K562 (cell line): ENCODE measurements around the gene EMP2. TPM values are rescaled to one million over a fixed set of nuclear protein-coding genes. Genes with fewer than 3 reads are reported as not detected.
"Not testable (repeated sequence)": the region's sequence is repeated elsewhere in the genome, so short reads cannot be mapped to it uniquely, and the experiment has no call there.

Source experiments
- ATAC-seq: fragments of 200-7000 bp; cut with Tn5 transposase; 3 replicates; pipeline ENCODE4 v1.9.1; 2020; ENCODE audit warnings: moderate library complexity
- BruUV-seq: library from RNA; stranded (reverse); fragments of 400-500 nt; replicated peaks from 2 replicates; lab custom pipeline; 2021; lab: Mats Ljungman, UMichigan
- CTCF ChIA-PET: fragments of 300-600 bp; formaldehyde crosslinking; extraction: SDS; loops from one replicate; lab custom pipeline; 2021; ENCODE audit warnings: low intra/inter-chr PET ratio; lab: Yijun Ruan, JAX
- POLR2A ChIA-PET: fragments of 300-600, 350-650 bp; sonication (Branson Sonifier 250); formaldehyde crosslinking; extraction: SDS; loops from one replicate; lab custom pipeline; 2021; ENCODE audit warnings: antibody characterized with exemption, inconsistent platforms; lab: Yijun Ruan, JAX
- DNase-seq, 4 experiments: peaks; one replicate each; pipeline versions ENCODE4 v3.0.0 to v3.0.0-alpha.2; 2011 to 2018; ENCODE audit warnings: low spot score in 3 of 4, mixed read lengths in 3 of 4; ENCODE audit errors: extremely low read depth in 1 of 4
- FAIRE-seq: peaks from 2 replicates; lab custom pipeline; 2011; peaks lifted over from hg19 to GRCh38; lab: Jason Lieb, UNC
- H2AFZ ChIP-seq: 2 replicates; pipeline ENCODE4 v1.6.0; 2011; ENCODE audit warnings: low read depth, low read length, control low read depth, inconsistent platforms
- H3K27ac ChIP-seq: fragments of 200-600 bp; 3 replicates; pipeline ENCODE4 v1.8.0; 2011; ENCODE audit warnings: low read depth, mild to moderate bottlenecking, control low read depth, inconsistent platforms, low read length, moderate library complexity, mixed read lengths; ENCODE audit errors: extremely low read depth
- H3K27me3 ChIP-seq, 2 experiments: fragments of 300-600 bp in 1 of 2; 2 replicates in 1 of 2; 3 replicates in 1 of 2; pipeline versions ENCODE4 v1.6.0 to v1.8.0; 2011; ENCODE audit warnings: inconsistent platforms in 2 of 2, low read length in 2 of 2, mild to moderate bottlenecking in 1 of 2, mixed read lengths in 1 of 2, moderate library complexity in 1 of 2; ENCODE audit not compliant: control insufficient read depth in 2 of 2, insufficient read depth in 2 of 2
- H3K36me3 ChIP-seq: fragments of 300-600 bp; 3 replicates; pipeline ENCODE4 v1.8.0; 2011; ENCODE audit warnings: mild to moderate bottlenecking, low read length, inconsistent platforms; ENCODE audit not compliant: control insufficient read depth, insufficient read depth
- H3K4me1 ChIP-seq, 2 experiments: fragments of 200-600 bp in 1 of 2; replicated peaks in 1 of 2; 2 replicates in 1 of 2; 3 replicates in 1 of 2; pipeline versions ENCODE4 v1.5.1 to v1.8.0; 2011; ENCODE audit warnings: inconsistent platforms in 2 of 2, low read length in 2 of 2, mild to moderate bottlenecking in 1 of 2, mixed read lengths in 1 of 2, moderate library complexity in 1 of 2; ENCODE audit not compliant: control insufficient read depth in 2 of 2, insufficient read depth in 2 of 2
- H3K4me2 ChIP-seq: 2 replicates; pipeline ENCODE4 v1.6.1; 2011; ENCODE audit warnings: low read length, control low read depth, inconsistent platforms, mixed read lengths; ENCODE audit not compliant: insufficient read depth
- H3K4me3 ChIP-seq: fragments of 200-600 bp; sonication (generic), shearing (Covaris generic); 2 replicates; pipeline ENCODE4 v1.5.1; 2016; ENCODE audit warnings: control low read depth, inconsistent platforms
- H3K79me2 ChIP-seq: fragments of 200-600 bp; 3 replicates; pipeline ENCODE4 v1.8.0; 2011; ENCODE audit warnings: low read length, inconsistent platforms; ENCODE audit not compliant: control insufficient read depth, insufficient read depth
- H3K9ac ChIP-seq, 2 experiments: 2 replicates each; pipeline versions ENCODE4 v1.6.0 to v1.6.1; 2011; ENCODE audit warnings: low read depth in 2 of 2, low read length in 2 of 2, control low read depth in 1 of 2, inconsistent platforms in 1 of 2, mild to moderate bottlenecking in 1 of 2, mixed read lengths in 1 of 2; ENCODE audit not compliant: insufficient read depth in 1 of 2
- H3K9me1 ChIP-seq: one replicate; pipeline ENCODE4 v1.6.0; 2011; ENCODE audit warnings: inconsistent platforms, mild to moderate bottlenecking, low read length, moderate library complexity; ENCODE audit not compliant: control insufficient read depth, insufficient read depth
- H3K9me3 ChIP-seq: replicated peaks from 2 replicates; pipeline ENCODE4 v1.5.1; 2011; ENCODE audit warnings: low read depth, low read length, inconsistent platforms; ENCODE audit not compliant: control insufficient read depth, insufficient read depth
- H4K20me1 ChIP-seq: replicated peaks from 2 replicates; pipeline ENCODE4 v1.6.1; 2011; ENCODE audit warnings: low read length, inconsistent platforms, mixed read lengths; ENCODE audit not compliant: control insufficient read depth, insufficient read depth
- EWSR1 ChIP-seq: fragments of 450-650 bp; IDR thresholded peaks from 2 replicates; pipeline ENCODE4 v1.6.1; 2018; ENCODE audit warnings: borderline replicate concordance, mild to moderate bottlenecking, low read depth, moderate library complexity; ENCODE audit not compliant: partially characterized antibody
- FOXA1 ChIP-seq: fragments of 450-650 bp; IDR thresholded peaks from 2 replicates; pipeline ENCODE4 v1.6.1; 2016; ENCODE audit warnings: mild to moderate bottlenecking, borderline replicate concordance
- HLTF ChIP-seq: fragments of 450-650 bp; IDR thresholded peaks from 2 replicates; pipeline ENCODE4 v1.6.1; 2016
- IRF1 ChIP-seq: sonication (generic); formaldehyde crosslinking; IDR thresholded peaks from 2 replicates; pipeline ENCODE4 v1.8.0; 2022; ENCODE audit warnings: missing genetic modification reagents, mild to moderate bottlenecking, borderline replicate concordance
- NCOR1 ChIP-seq: fragments of 450-650 bp; IDR thresholded peaks from 2 replicates; pipeline ENCODE4 v1.6.1; 2016; ENCODE audit warnings: mild to moderate bottlenecking, moderate library complexity
- ZBED1 ChIP-seq: IDR thresholded peaks from 2 replicates; pipeline ENCODE4 v1.6.1; 2014
- WGBS: fragments of 100-300 bp; shearing (Covaris generic); methylation state at CpG from one replicate; pipeline ENCODE4 v1.1.6; 2016; ENCODE audit warnings: low coverage, mixed read lengths; ENCODE audit not compliant: insufficient coverage; ENCODE audit errors: missing lambda C conversion rate; 5-methylcytosine and 5-hydroxymethylcytosine counted together
- in situ Hi-C: fragments of 300-500 bp; cut with MboI; formaldehyde crosslinking; loops from 4 replicates; pipeline ENCODE4 v1.15.0; 2018; ENCODE audit warnings: inconsistent platforms, mixed read lengths
- intact Hi-C: fragments of 100-400 bp; cut with micrococcal nuclease; formaldehyde crosslinking; loops from 2 replicates; pipeline ENCODE4 v1.14.2; 2022
- polyA plus RNA-seq, 8 experiments: library from polyadenylated mRNA; depleted of rRNA in 4 of 8; stranded (reverse) in 5 of 8; unstranded in 3 of 8; fragments of >200 nt; fragmentation: Nextera tagmentation in 2 of 8; fragmentation: Illumina TruSeq in 1 of 8; extraction: Ambion mirVana in 2 of 8; extraction: Trizol in 1 of 8; gene quantifications; 2 replicates each; pipeline versions ENCODE4 v1.2.1 to v1.2.3, GENCODE V29; 2011 to 2014; ENCODE audit warnings: inconsistent platforms in 1 of 8, missing spikeins in 1 of 8
- total RNA-seq, 7 experiments: library from RNA; depleted of rRNA in 6 of 7; stranded (reverse); fragments of >200 nt in 6 of 7; fragmentation: Illumina TruSeq in 2 of 7; extraction: Trizol in 2 of 7; gene quantifications; 2 replicates each; pipeline versions ENCODE4 v1.2.1 to v1.2.3, GENCODE V29; 2011 to 2021; ENCODE audit warnings: low replicate concordance in 1 of 7

The EMP2 gene
- total and polyA plus RNA-seq, 9 of the 15 experiments (the other 6 are each of a cell fraction or from before 2014, with no cell fraction given), result 0.73 to 6.2 (median 3.1) TPM

GRCh38 chr16:10536328-10536727 lies 44.1 kb downstream of the EMP2 start:
- H3K27ac ChIP-seq, intact Hi-C loops, BruUV-seq, DNase-seq, H4K20me1 ChIP-seq, H3K4me2 ChIP-seq, H2AFZ ChIP-seq, in situ Hi-C loops, FAIRE-seq, H3K4me3 ChIP-seq, H3K36me3 ChIP-seq, ATAC-seq, CTCF ChIA-PET, POLR2A ChIA-PET, H3K9me3 ChIP-seq, H3K9me1 ChIP-seq, H3K79me2 ChIP-seq, H3K9ac ChIP-seq, H3K4me1 ChIP-seq: not testable (repeated sequence)
- 2% methylated on average over 4 of the region's 6 CpGs for WGBS
- H3K27me3 ChIP-seq, result peaks cover 5 to 40% of the 10 kb centered on the region in 2 experiments; a peak in 4 of 5 replicates

- no peaks in the 10 kb centered on the region for H3K79me2 ChIP-seq
- H3K9me1 ChIP-seq, result no peaks in the 10 kb centered on the region
- ATAC-seq, result no peak
- no peak overlapping the region for H3K27ac ChIP-seq
- intact Hi-C loops, result no loop called here
- H3K9ac ChIP-seq, result no peak overlapping the region
- H3K4me1 ChIP-seq, result no peaks in the 10 kb centered on the region
- 22% methylated on average over 9 of the region's 10 CpGs for WGBS
- in situ Hi-C loops, result no loop called here
- DNase-seq, result no peak
- no peaks in the 10 kb centered on the region for H3K9me3 ChIP-seq
- FAIRE-seq, result no peak
- no peaks in the 10 kb centered on the region for H3K36me3 ChIP-seq
- no TSS peak for BruUV-seq
- H3K4me3 ChIP-seq, result no peak overlapping the region
- no peak overlapping the region for H2AFZ ChIP-seq
- ChIA-PET POLR2A (no interaction called here), CTCF (no interaction called here)
- 0 out of 2 replicates have a peak, but pooled peaks cover 5% of the 10 kb centered on the region for H4K20me1 ChIP-seq
- TF ChIP-seq EWSR1 (no peak), IRF1 (CRISPR knock-in tag) (no peak), FOXA1 (no peak), NCOR1 (no peak), ZBED1 (no peak), HLTF (no peak)
- H3K4me2 ChIP-seq, result no peak overlapping the region
- H3K27me3 ChIP-seq, result peaks cover 9 to 42% of the 10 kb centered on the region in 2 experiments; a peak in 4 of 5 replicates
Observed at GRCh38 chr16:10535461-10535860, 44.9 kb downstream of the EMP2 start.
